ENCODE data around the gene CC2D2B.

The CC2D2B gene

DNA sequence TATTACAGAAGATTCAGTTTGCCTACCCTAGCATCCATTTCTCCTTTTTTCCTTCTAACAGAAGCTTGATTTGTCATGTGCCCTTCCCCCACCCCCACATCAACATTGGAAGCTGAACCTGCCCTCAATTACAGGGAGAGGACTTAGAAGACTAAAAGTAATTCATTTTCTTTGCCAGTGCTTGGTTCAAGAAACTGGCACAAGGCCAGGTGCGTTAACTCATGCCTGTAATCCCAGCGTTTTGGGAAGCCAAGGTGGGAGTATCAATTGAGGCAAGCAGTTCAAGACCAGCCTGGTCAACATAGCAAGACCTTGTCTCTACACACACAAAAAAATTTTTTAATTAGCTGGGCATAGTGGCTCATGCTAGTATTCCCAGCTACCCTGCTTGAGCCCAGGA lies 168.2 kb downstream of the CC2D2B start:
- H3K36me3 Mint-ChIP-seq (ENCODE audit: low read depth): no peaks in the 10 kb centered on the region

DNA sequence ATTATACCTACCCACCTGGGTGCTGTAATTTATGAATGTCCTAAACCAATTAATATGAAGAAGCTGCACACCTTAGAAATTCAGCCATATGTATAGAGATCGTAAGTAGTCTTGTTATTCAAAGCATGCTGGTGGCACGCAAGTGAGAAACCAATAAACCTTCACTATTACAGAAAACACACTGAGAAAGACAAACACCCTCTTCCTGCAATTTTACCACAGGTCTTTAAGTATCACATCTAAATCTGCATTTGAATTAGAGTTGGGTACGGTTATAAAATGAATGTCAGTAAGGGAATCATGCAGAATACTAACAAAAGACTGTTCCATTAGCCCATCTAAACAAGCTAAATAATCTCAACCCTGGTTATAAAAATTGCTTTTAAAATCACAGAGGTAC lies 169.4 kb downstream of the CC2D2B start:
- H3K36me3 Mint-ChIP-seq (ENCODE audit: low read depth): no peaks in the 10 kb centered on the region
- H3K27ac Mint-ChIP-seq: no peak overlapping the region
- no peaks in the 10 kb centered on the region for H3K9me3 Mint-ChIP-seq
- H3K27me3 Mint-ChIP-seq (ENCODE audit: low read depth, poor library complexity): peaks cover 3% of the 10 kb centered on the region
- H3K4me1 Mint-ChIP-seq: peaks cover 31% of the 10 kb centered on the region
- TF ChIP-seq, protein P1, sequence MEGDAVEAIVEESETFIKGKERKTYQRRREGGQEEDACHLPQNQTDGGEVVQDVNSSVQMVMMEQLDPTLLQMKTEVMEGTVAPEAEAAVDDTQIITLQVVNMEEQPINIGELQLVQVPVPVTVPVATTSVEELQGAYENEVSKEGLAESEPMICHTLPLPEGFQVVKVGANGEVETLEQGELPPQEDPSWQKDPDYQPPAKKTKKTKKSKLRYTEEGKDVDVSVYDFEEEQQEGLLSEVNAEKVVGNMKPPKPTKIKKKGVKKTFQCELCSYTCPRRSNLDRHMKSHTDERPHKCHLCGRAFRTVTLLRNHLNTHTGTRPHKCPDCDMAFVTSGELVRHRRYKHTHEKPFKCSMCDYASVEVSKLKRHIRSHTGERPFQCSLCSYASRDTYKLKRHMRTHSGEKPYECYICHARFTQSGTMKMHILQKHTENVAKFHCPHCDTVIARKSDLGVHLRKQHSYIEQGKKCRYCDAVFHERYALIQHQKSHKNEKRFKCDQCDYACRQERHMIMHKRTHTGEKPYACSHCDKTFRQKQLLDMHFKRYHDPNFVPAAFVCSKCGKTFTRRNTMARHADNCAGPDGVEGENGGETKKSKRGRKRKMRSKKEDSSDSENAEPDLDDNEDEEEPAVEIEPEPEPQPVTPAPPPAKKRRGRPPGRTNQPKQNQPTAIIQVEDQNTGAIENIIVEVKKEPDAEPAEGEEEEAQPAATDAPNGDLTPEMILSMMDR (IDR thresholded peaks at IDR 0.05): no peak
- no peak for DNase-seq
- H3K4me3 Mint-ChIP-seq: no peak overlapping the region

More for the DNA sequence above, 168.2 kb downstream of the CC2D2B start:
- no peak for DNase-seq
- H3K27ac Mint-ChIP-seq: no peak overlapping the region
- H3K9me3 Mint-ChIP-seq: no peaks in the 10 kb centered on the region
- TF ChIP-seq, protein P1 (IDR thresholded peaks at IDR 0.05): no peak
- H3K4me3 Mint-ChIP-seq: no peak overlapping the region
- H3K4me1 Mint-ChIP-seq: peaks cover 30% of the 10 kb centered on the region
- H3K27me3 Mint-ChIP-seq (ENCODE audit: low read depth, poor library complexity): peaks cover 3% of the 10 kb centered on the region

DNA sequence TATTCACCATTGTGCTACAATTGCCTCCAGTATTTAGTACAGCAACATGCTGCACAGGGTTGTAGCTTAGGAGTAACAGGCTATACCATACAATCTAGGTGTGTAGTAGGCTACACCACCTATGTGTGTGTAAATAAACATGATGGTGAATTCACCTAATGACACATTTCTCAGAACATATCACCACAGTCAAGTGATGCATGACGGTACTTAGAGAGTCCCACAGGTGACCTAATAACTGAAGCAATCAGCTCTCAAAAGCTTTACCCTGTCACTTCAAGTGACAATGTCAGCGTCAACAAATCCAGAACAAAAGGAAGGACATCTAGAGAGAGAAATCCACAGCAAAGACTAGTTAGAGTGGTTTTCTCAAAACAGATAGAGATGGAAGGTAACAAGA lies 174.4 kb downstream of the CC2D2B start:
- DNase-seq: no peak
- Mint-ChIP-seq H3K9me3 (no peaks in the 10 kb centered on the region), H3K27ac (no peak overlapping the region), H3K4me3 (no peak overlapping the region), H3K4me1 (peaks cover 14% of the 10 kb centered on the region), H3K27me3 (ENCODE audit: low read depth, poor library complexity) (peaks cover 3% of the 10 kb centered on the region), H3K36me3 (ENCODE audit: low read depth) (no peaks in the 10 kb centered on the region)
- TF ChIP-seq, protein P1 (IDR thresholded peaks at IDR 0.05): no peak
